ENCODE data around the gene RGS13.

Gene RGS13

GRCh38 chr1:192635939-192636338, at the start of gene RGS13:
Gene RGS13 (plus strand): TSS chr1:192636147. CDS start chr1:192644335, 8,188 bp downstream.
- Mint-ChIP-seq H3K4me1 (peaks cover 30% of the 10 kb centered on the region), H3K36me3 (ENCODE audit: low read depth) (no peaks in the 10 kb centered on the region), H3K27ac (no peak within 1 kb of the TSS), H3K27me3 (ENCODE audit: low read depth, poor library complexity) (no peaks in the 10 kb centered on the region), H3K9me3 (no peaks in the 10 kb centered on the region), H3K4me3 (no peak within 1 kb of the TSS)
- DNase-seq: no peak
- no peak for TF ChIP-seq CTCF (IDR thresholded peaks at IDR 0.05)

- Mint-ChIP-seq H3K9me3 (no peaks in the 10 kb centered on the region), H3K27ac (no peak overlapping the region), H3K4me1 (no peaks in the 10 kb centered on the region), H3K4me3 (no peak overlapping the region), H3K36me3 (ENCODE audit: low read depth) (no peaks in the 10 kb centered on the region), H3K27me3 (ENCODE audit: low read depth, poor library complexity) (peaks cover 3% of the 10 kb centered on the region)
- no peak for TF ChIP-seq CTCF (IDR thresholded peaks at IDR 0.05)
- DNase-seq: no peak
Measured at GRCh38 chr1:192587386-192588266, 48.3 kb upstream of the RGS13 start.

GRCh38 chr1:192588546-192588945, 47.4 kb upstream of the RGS13 start:
- TF ChIP-seq CTCF (IDR thresholded peaks at IDR 0.05): no peak
- H3K9me3 Mint-ChIP-seq: no peaks in the 10 kb centered on the region
- no peaks in the 10 kb centered on the region for H3K36me3 Mint-ChIP-seq (ENCODE audit: low read depth)
- no peaks in the 10 kb centered on the region for H3K4me1 Mint-ChIP-seq
- H3K4me3 Mint-ChIP-seq: no peak overlapping the region
- H3K27me3 Mint-ChIP-seq (ENCODE audit: low read depth, poor library complexity): peaks cover 3% of the 10 kb centered on the region
- no peak for DNase-seq
- H3K27ac Mint-ChIP-seq: no peak overlapping the region

- DNase-seq: no peak
- no peak overlapping the region for H3K4me3 Mint-ChIP-seq
- TF ChIP-seq CTCF (IDR thresholded peaks at IDR 0.05): no peak
- H3K9me3 Mint-ChIP-seq: no peaks in the 10 kb centered on the region
- H3K36me3 Mint-ChIP-seq (ENCODE audit: low read depth): no peaks in the 10 kb centered on the region
- peaks cover 3% of the 10 kb centered on the region for H3K27me3 Mint-ChIP-seq (ENCODE audit: low read depth, poor library complexity)
- H3K27ac Mint-ChIP-seq: no peak overlapping the region
- peaks cover under 1% of the 10 kb centered on the region for H3K4me1 Mint-ChIP-seq
Measured at GRCh38 chr1:192589813-192590212, 46.1 kb upstream of the RGS13 start.

GRCh38 chr1:192592517-192592916, 43.4 kb upstream of the RGS13 start:
- H3K27ac Mint-ChIP-seq: no peak overlapping the region
- no peaks in the 10 kb centered on the region for H3K36me3 Mint-ChIP-seq (ENCODE audit: low read depth)
- H3K9me3 Mint-ChIP-seq: no peaks in the 10 kb centered on the region
- TF ChIP-seq CTCF (IDR thresholded peaks at IDR 0.05): no peak
- peaks cover 12% of the 10 kb centered on the region for H3K4me1 Mint-ChIP-seq
- H3K4me3 Mint-ChIP-seq: no peak overlapping the region
- H3K27me3 Mint-ChIP-seq (ENCODE audit: low read depth, poor library complexity): no peaks in the 10 kb centered on the region
- no peak for DNase-seq

Measured in nephron progenitor cell (in vitro differentiated cells).